Right lobe of liver (tissue), 6 donors: ENCODE data around the gene EFNA5. TPM values are rescaled to one million over a fixed set of nuclear protein-coding genes. Genes with fewer than 3 reads are reported as not detected.

Experiments
- ATAC-seq, 4 donors: fragments of 200-7000 bp; cut with Tn5 transposase; one replicate each; pipeline ENCODE4 v1.9.1; 2020; ENCODE audit warnings: mild to moderate bottlenecking in 4 of 4, moderate library complexity in 4 of 4
- DNase-seq, 3 donors: peaks; one replicate each; pipeline ENCODE4 v3.0.0-alpha.2; 2020
- H3K27ac ChIP-seq, 3 donors: fragments of 200-600 bp; one replicate each; pipeline ENCODE4 v1.8.0; 2022
- H3K27me3 ChIP-seq, 2 donors: fragments of 200-600 bp; one replicate each; pipeline ENCODE4 v1.8.0; 2022
- H3K36me3 ChIP-seq, 4 donors: fragments of 200-600 bp; sonication (generic) in 1 of 4; one replicate each; pipeline versions ENCODE4 v1.5.1 to v1.8.0; 2017 to 2022; ENCODE audit warnings: control low read depth in 1 of 4
- H3K4me1 ChIP-seq, 4 donors: fragments of 200-600 bp; sonication (generic) in 1 of 4; one replicate each; pipeline versions ENCODE4 v1.5.1 to v1.8.0; 2017 to 2022; ENCODE audit warnings: control low read depth in 1 of 4
- H3K4me3 ChIP-seq, 3 donors: fragments of 200-600 bp; one replicate each; pipeline ENCODE4 v1.8.0; 2022
- H3K9me3 ChIP-seq, 4 donors: fragments of 200-600 bp; sonication (generic) in 1 of 4; one replicate each; pipeline versions ENCODE4 v1.5.1 to v1.8.0; 2017 to 2022; ENCODE audit warnings: control low read depth in 1 of 4
- CTCF ChIP-seq, 4 donors: fragments of 200-600 bp in 3 of 4; fragments of 450-650 bp in 1 of 4; IDR thresholded peaks; one replicate each; pipeline versions ENCODE4 v1.5.1 to v1.8.0; 2016 to 2022; ENCODE audit warnings: antibody characterized with exemption in 4 of 4, mild to moderate bottlenecking in 2 of 4
- POLR2A ChIP-seq: fragments of 450-650 bp; IDR thresholded peaks from one replicate; pipeline ENCODE4 v1.6.1; 2017; ENCODE audit warnings: antibody characterized with exemption, mild to moderate bottlenecking
- WGBS: methylation state at CpG from one replicate; pipeline ENCODE4 v1.1.6; 2018; ENCODE audit warnings: low coverage, low lambda C conversion rate; ENCODE audit not compliant: insufficient coverage; ENCODE audit errors: missing lambda C conversion rate; 5-methylcytosine and 5-hydroxymethylcytosine counted together
- intact Hi-C, 2 donors: fragments of 100-400 bp; cut with DNase I; formaldehyde crosslinking; loops; one replicate each; pipeline versions ENCODE4 v1.11.2 to v1.14.1; 2022
- total RNA-seq, 6 experiments: library from RNA; depleted of rRNA in 2 of 6; stranded (reverse); fragments of >200 nt in 2 of 6; fragmentation: NEBNext Ultra II Directional in 3 of 6; extraction: Animal tissue kit (Norgen Biotek cat#: 25700) in 3 of 6; gene quantifications; one replicate each; pipeline versions ENCODE4 v1.1.0 to v1.2.4, GENCODE V29; 2016 to 2023
- donor health status: DM: no; HTN: yes; CAD: no.
- donor health status: DM: no; HTN: no; CAD: no.
- donor health status: DM: no; HTN: no; CAD: no.
- donor health status: DM: no; HTN: yes; CAD: no.
- donor health status: DM: no; HTN: yes; CAD: no.

The EFNA5 gene
- total RNA-seq, 6 experiments from 2014 or later, result 0.18 to 11.7 (median 1.4) TPM

GRCh38 chr5:107466233-107466769, 204.4 kb downstream of the EFNA5 start:
- DNase-seq, result no peak
- H3K4me1 ChIP-seq, result no peaks in the 10 kb centered on the region
- intact Hi-C loops, result no loop called here
- H3K27me3 ChIP-seq, result no peaks in the 10 kb centered on the region
- no peak overlapping the region for H3K4me3 ChIP-seq
- WGBS, result 69% methylated on average over 9 of the region's 10 CpGs
- TF ChIP-seq CTCF (IDR thresholded peaks at IDR 0.05), result no peak
- no peak for TF ChIP-seq POLR2A
- no peak for ATAC-seq
- H3K27ac ChIP-seq, result no peak overlapping the region
- no peaks in the 10 kb centered on the region for H3K9me3 ChIP-seq
- no peaks in the 10 kb centered on the region for H3K36me3 ChIP-seq

GRCh38 chr5:107464876-107465275, 205.9 kb downstream of the EFNA5 start:
- H3K27ac ChIP-seq, result no peak overlapping the region
- WGBS, result 75% methylated on average over 8 of the region's 8 CpGs
- no peak for ATAC-seq
- no peaks in the 10 kb centered on the region for H3K27me3 ChIP-seq
- no peaks in the 10 kb centered on the region for H3K36me3 ChIP-seq
- DNase-seq, result no peak
- no peaks in the 10 kb centered on the region for H3K4me1 ChIP-seq
- no peak overlapping the region for H3K4me3 ChIP-seq
- intact Hi-C loops, result no loop called here
- no peaks in the 10 kb centered on the region for H3K9me3 ChIP-seq
- TF ChIP-seq POLR2A, result no peak
- TF ChIP-seq CTCF (IDR thresholded peaks at IDR 0.05), result no peak

GRCh38 chr5:107464416-107464815, 206.3 kb downstream of the EFNA5 start:
- ATAC-seq, result no peak

GRCh38 chr5:107463731-107464130, 207.0 kb downstream of the EFNA5 start:
- DNase-seq (no peak), ATAC-seq (no peak)
- no peaks in the 10 kb centered on the region for H3K9me3 ChIP-seq
- TF ChIP-seq POLR2A (no peak), CTCF (IDR thresholded peaks at IDR 0.05) (no peak)
- no peaks in the 10 kb centered on the region for H3K4me1 ChIP-seq
- no peak overlapping the region for H3K27ac ChIP-seq
- no peak overlapping the region for H3K4me3 ChIP-seq
- intact Hi-C loops, result no loop called here
- WGBS, result 50% methylated on average over 1 of the region's 1 CpG
- H3K27me3 ChIP-seq, result no peaks in the 10 kb centered on the region
- no peaks in the 10 kb centered on the region for H3K36me3 ChIP-seq

More at GRCh38 chr5:107464416-107464815, 206.3 kb downstream of the EFNA5 start:
- DNase-seq, result no peak
- Histone ChIP-seq H3K9me3 (no peaks in the 10 kb centered on the region), H3K27me3 (no peaks in the 10 kb centered on the region), H3K4me1 (no peaks in the 10 kb centered on the region), H3K4me3 (no peak overlapping the region), H3K27ac (no peak overlapping the region), H3K36me3 (no peaks in the 10 kb centered on the region)
- intact Hi-C loops, result no loop called here
- WGBS, result 54% methylated on average over 3 of the region's 4 CpGs
- TF ChIP-seq CTCF (IDR thresholded peaks at IDR 0.05), result no peak
- TF ChIP-seq POLR2A, result no peak

GRCh38 chr5:107461770-107462169, 209.0 kb downstream of the EFNA5 start:
- WGBS, result 49% methylated on average over 5 of the region's 5 CpGs
- no peaks in the 10 kb centered on the region for H3K27me3 ChIP-seq
- H3K36me3 ChIP-seq, result no peaks in the 10 kb centered on the region
- no peaks in the 10 kb centered on the region for H3K4me1 ChIP-seq
- H3K4me3 ChIP-seq, result no peak overlapping the region
- ATAC-seq, result no peak
- no peak for TF ChIP-seq POLR2A
- no peak for TF ChIP-seq CTCF (IDR thresholded peaks at IDR 0.05)
- no peaks in the 10 kb centered on the region for H3K9me3 ChIP-seq
- no peak for DNase-seq
- intact Hi-C loops, result no loop called here
- H3K27ac ChIP-seq, result no peak overlapping the region
